Inferior parietal cortex (tissue), 1 donor: Measurements from ENCODE around the gene KIAA1143.
A peak's percentile ranks its signal among the peaks of the same experiment; 100 is the strongest.

Source experiments
- DNase-seq: peaks from one replicate; pipeline ENCODE4 v3.0.0-alpha.2; 2016; ENCODE audit errors: extremely low spot score

The KIAA1143 gene

GRCh38 chr3:44761424-44762169 lies at the start of gene KIAA1143, which contains the start of gene KIF15:
KIAA1143 (minus strand) TSS chr3:44761619; CDS start chr3:44761602, 17 bp downstream.
KIF15 (plus strand) TSS chr3:44761794; CDS start chr3:44761866, 72 bp downstream.
- DNase-seq, result peak; percentile 98

DNA sequence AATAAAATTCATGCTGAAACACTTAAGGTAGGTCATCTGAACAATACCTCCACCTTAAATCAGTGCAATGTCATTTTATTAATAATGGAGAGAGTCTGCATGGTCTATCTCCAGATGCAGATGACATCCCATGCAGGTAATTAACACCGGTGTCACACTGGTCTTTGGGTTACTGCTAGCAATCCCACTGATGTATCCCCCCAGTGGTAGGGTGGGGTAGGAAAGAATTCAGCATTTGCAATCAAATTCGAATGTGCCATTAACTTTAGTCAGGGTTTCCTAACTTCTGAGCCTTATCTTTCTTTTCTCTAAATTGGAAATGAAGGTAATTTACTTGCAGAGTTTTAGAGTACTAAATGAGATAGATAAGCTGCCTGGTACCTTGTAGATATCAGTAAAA lies 44.5 kb upstream of the KIAA1143 start:
- DNase-seq, result no peak

GRCh38 chr3:44803298-44803697 lies 41.9 kb upstream of the KIAA1143 start:
- DNase-seq, result no peak

DNA sequence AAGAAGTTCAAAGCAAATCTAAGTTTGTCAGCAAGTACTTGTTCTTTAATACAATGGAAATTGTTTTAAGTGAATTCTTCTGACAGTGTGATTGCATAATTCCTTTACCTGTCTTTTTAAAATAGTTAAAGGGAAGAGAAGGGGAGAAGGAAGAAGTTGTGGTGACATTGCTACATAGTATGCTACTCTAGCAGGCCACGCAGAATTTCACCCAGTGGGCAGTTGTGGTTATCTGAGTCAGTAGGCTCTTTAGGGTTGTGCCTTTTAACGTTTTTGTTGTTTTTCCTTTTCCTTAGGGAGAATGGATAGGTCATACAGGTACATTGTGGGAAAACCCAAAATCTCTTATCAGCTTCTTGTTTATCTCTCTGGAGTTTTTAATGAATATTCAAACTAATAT lies 40.6 kb upstream of the KIAA1143 start:
- DNase-seq, result no peak

DNA sequence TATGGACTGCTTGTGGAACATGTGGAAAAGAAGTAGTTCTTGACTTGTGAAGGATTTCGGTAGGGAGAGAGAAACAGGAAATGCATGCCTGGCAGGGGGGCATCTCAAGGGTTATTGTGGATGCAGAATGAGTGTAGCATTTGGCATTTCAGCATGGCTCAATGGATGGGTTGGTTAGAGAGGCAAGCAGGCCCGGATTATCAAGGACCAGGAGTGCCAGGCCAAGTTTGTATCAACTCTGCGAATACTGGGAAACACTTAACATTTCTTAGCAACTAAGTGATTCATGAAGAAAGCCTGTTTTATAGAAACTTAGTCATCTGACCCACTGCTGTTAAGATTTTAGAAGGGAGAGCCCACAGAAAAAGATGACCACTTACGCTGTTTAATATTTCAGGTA lies 33.8 kb upstream of the KIAA1143 start:
- DNase-seq, result no peak

GRCh38 chr3:44782891-44783290 lies 21.5 kb upstream of the KIAA1143 start:
- no peak for DNase-seq

- DNase-seq, result no peak
Observed at GRCh38 chr3:44772099-44772442, 10.7 kb upstream of the KIAA1143 start.

GRCh38 chr3:44771424-44772098 lies 10.1 kb upstream of the KIAA1143 start:
- no peak for DNase-seq

DNA sequence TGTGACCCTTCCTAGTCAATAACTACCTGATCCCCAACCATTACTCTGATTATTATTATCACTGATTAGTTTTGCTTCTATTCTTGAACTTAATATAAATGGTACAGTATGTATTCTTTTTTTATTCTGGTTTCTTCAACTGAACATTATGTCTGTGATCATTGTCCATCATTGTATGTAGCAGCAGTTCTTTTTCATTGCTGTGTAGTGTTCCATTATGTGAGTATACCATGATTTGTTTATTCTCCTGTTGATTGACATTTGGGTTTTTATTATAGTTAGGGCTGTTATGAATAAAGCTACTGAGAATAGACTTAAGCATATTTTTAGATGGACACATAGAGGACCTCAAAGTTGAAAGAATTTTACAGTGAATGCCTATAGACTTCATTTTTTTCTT lies 2.8 kb upstream of the KIAA1143 start:
- no peak for DNase-seq

DNA sequence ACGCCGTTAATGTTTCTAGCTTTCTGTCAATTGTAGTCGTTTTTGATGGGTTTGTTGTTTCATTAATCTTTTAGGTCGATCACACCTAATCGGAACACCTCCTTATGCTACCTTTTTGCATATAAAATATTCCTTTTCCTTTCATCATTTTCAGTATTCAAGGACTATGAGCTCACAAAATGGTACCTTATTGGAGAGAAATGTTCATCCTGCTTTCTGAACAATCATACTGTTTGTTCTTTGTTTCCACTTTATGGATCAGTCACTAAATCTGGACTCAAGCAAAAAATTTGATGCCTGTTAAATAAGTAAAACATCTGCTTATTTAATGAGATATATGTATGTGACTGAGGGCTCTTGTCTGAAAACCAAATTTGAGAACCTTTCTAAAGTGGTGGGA lies 1.3 kb upstream of the KIAA1143 start:
- DNase-seq, result no peak

GRCh38 chr3:44762170-44762677 lies 805 bp upstream of the KIAA1143 start:
- peak; percentile 5 for DNase-seq

DNA sequence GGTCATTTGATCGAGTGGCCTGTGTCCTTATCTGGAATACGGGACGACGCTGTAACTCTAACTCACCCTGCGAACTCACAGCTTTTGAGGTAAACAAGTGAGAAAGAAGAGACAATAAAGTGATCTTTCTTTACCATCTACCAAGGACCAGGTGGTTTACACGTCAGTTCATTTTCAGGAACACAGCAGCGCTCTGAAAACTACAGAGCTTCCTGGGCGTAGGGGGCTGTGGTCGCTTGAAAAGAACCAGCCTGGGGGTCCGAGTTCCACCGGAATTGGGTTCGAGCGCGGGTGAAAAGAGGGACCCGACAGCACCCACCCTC lies 357 bp downstream of the KIAA1143 start:
- no peak for DNase-seq

- no peak for DNase-seq
Observed at GRCh38 chr3:44734646-44735168, 26.7 kb downstream of the KIAA1143 start.

DNA sequence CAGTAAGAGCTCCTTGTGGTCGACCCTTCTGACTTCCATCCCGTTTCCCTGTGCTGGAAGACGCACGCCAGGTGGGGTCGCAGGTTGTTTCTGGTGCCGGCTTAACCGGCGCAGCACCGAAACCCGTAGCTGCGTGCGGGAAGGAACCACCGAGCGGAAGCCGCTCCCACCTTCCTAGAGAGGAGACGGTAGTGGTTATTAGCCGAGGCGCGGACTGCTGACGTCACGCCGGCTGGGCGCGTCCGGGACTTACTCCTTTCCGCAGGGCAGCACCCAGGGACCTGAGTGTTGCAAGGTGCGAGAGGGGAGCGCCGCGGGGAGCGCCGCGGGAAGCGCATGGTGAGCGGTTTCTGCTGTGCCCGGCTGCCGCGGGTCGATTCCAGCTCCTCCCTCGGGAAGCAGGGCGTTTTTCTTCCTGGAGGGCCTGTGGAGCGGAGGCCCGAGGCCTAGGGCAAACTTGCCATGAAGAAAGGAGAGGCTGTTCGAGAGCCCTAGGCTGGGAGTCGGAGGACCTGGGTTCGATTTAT lies 32.0 kb downstream of the KIAA1143 start, which contains the start of gene ZNF501:
ZNF501 (plus strand) TSS at position 252 of the 527 bp plus-strand sequence. CDS start 4,787 bp downstream, outside the sequence.
- DNase-seq, result peak; percentile 88

GRCh38 chr3:44722103-44722401 lies 39.4 kb downstream of the KIAA1143 start:
- DNase-seq, result no peak

- DNase-seq, result no peak
Observed at GRCh38 chr3:44721231-44722102, 40.0 kb downstream of the KIAA1143 start.

- DNase-seq, result peak; percentile 90
Observed at GRCh38 chr3:44712455-44713075, 48.9 kb downstream of the KIAA1143 start, which contains the start of gene ZNF502. ZNF502 (plus strand) TSS chr3:44712660; CDS start chr3:44720262, 7,602 bp downstream.
